OCI-LY7 (cell line): ENCODE results near the gene IMP4. TPM values are rescaled to one million over a fixed set of nuclear protein-coding genes. Genes with fewer than 3 reads are reported as not detected.

Experiments
- BruUV-seq: library from RNA; stranded (reverse); fragments of 400-500 nt; replicated peaks from 2 replicates; lab custom pipeline; 2021; lab: Mats Ljungman, UMichigan
- CTCF ChIA-PET: fragments of 300-600 bp; sonication (Branson Sonifier 250); formaldehyde crosslinking; loops from one replicate; lab custom pipeline; 2022; ENCODE audit warnings: antibody characterized with exemption; ENCODE audit not compliant: unreplicated experiment; lab: Charles Lee
- POLR2A ChIA-PET: fragments of 300-600 bp; sonication (Branson Sonifier 250); formaldehyde crosslinking; loops from one replicate; lab custom pipeline; 2022; ENCODE audit warnings: antibody characterized with exemption; lab: Charles Lee
- DNase-seq: peaks from one replicate; pipeline ENCODE4 v3.0.0-alpha.2; 2015; ENCODE audit warnings: low spot score
- H2AFZ ChIP-seq: fragments of 200-600 bp; sonication (generic), shearing (Covaris generic); 2 replicates; pipeline ENCODE4 v1.6.1; 2014; ENCODE audit warnings: mild to moderate bottlenecking, antibody characterized with exemption, low read length, moderate library complexity
- H3K27ac ChIP-seq: fragments of 200-600 bp; sonication (generic); 2 replicates; pipeline ENCODE4 v1.5.1; 2014; ENCODE audit warnings: mixed run types, low read depth, mild to moderate bottlenecking, moderate library complexity, low read length, inconsistent platforms; ENCODE audit not compliant: poor library complexity, severe bottlenecking
- H3K36me3 ChIP-seq: fragments of 200-600 bp; sonication (generic); 2 replicates; pipeline ENCODE4 v1.6.1; 2014; ENCODE audit warnings: mild to moderate bottlenecking, antibody characterized with exemption, low read length, moderate library complexity, mixed read lengths; ENCODE audit not compliant: insufficient read depth
- H3K4me1 ChIP-seq: fragments of 200-600 bp; sonication (generic); 2 replicates; pipeline ENCODE4 v1.5.1; 2014; ENCODE audit warnings: mild to moderate bottlenecking, low read length; ENCODE audit not compliant: insufficient read depth, poor library complexity, severe bottlenecking
- H3K4me2 ChIP-seq: fragments of 200-600 bp; sonication (generic); 2 replicates; pipeline ENCODE4 v1.6.1; 2014; ENCODE audit warnings: mild to moderate bottlenecking, low read length
- H3K4me3 ChIP-seq: fragments of 200-600 bp; sonication (generic); 2 replicates; pipeline ENCODE4 v1.5.1; 2014; ENCODE audit warnings: mild to moderate bottlenecking, low read depth, low read length; ENCODE audit not compliant: poor library complexity, severe bottlenecking
- H3K79me2 ChIP-seq: fragments of 200-600 bp; sonication (generic); 2 replicates; pipeline ENCODE4 v1.6.1; 2016; ENCODE audit warnings: low read depth, mild to moderate bottlenecking, low read length, moderate library complexity, mixed read lengths; ENCODE audit not compliant: insufficient read depth
- H3K9me2 ChIP-seq: fragments of 200-600 bp; sonication (generic); 2 replicates; pipeline ENCODE4 v1.6.1; 2016; ENCODE audit warnings: mild to moderate bottlenecking, low read length, mixed read lengths; ENCODE audit not compliant: insufficient read depth
- H3K9me3 ChIP-seq: fragments of 200-600 bp; sonication (generic); 2 replicates; pipeline ENCODE4 v1.6.1; 2014; ENCODE audit warnings: mild to moderate bottlenecking, mixed run types, low read length, mixed read lengths
- H4K20me1 ChIP-seq: fragments of 200-600 bp; sonication (generic); 2 replicates; pipeline ENCODE4 v1.6.1; 2014; ENCODE audit warnings: mild to moderate bottlenecking, antibody characterized with exemption, low read length, moderate library complexity, mixed read lengths; ENCODE audit not compliant: insufficient read depth
- EZH2phosphoT487 ChIP-seq: fragments of 200-600 bp; sonication (generic); IDR thresholded peaks from 2 replicates; pipeline ENCODE4 v1.6.1; 2018; ENCODE audit warnings: low read depth, borderline replicate concordance, mild to moderate bottlenecking, mixed run types, antibody characterized with exemption, low read length, moderate library complexity, mixed read lengths
- intact Hi-C: fragments of 100-400 bp; cut with micrococcal nuclease; formaldehyde crosslinking; loops from one replicate; pipeline ENCODE4 v1.10.0; 2022; ENCODE audit not compliant: unreplicated experiment
- small RNA-seq: library from RNA; depleted of rRNA; stranded (forward); fragments of <200 nt; gene quantifications from one replicate; pipeline ENCODE3, GENCODE V24; 2014
- total RNA-seq, 2 experiments: library from RNA; depleted of rRNA in 1 of 2; stranded (reverse); fragments of >200 nt in 1 of 2; shearing (Covaris generic) in 1 of 2; gene quantifications; 2 replicates each; pipeline ENCODE4 v1.2.3, GENCODE V29; 2014 to 2022
- TF ChIP-seq, protein P1 (sequence below): fragments of 200-600 bp; sonication (generic); conservative IDR thresholded peaks from 2 replicates; pipeline ENCODE4 v1.5.1; 2014; ENCODE audit warnings: mild to moderate bottlenecking, antibody characterized with exemption, low read length, moderate library complexity, mixed read lengths

The IMP4 gene
- total RNA-seq, 2 experiments from 2014 or later, result 266 to 314 TPM

- H2AFZ ChIP-seq, result no peak overlapping the region
- peak; percentile 3 for DNase-seq
- ChIA-PET POLR2A (interaction anchor here (1.9 kb wide), 1 partner anchor 17 kb away, joined by 9 read pairs; no protein-coding TSS in a partner anchor), CTCF (no interaction called here)
- H3K4me2 ChIP-seq, result no peak overlapping the region
- TF ChIP-seq EZH2phosphoT487, result no peak
- TF ChIP-seq, protein P1, sequence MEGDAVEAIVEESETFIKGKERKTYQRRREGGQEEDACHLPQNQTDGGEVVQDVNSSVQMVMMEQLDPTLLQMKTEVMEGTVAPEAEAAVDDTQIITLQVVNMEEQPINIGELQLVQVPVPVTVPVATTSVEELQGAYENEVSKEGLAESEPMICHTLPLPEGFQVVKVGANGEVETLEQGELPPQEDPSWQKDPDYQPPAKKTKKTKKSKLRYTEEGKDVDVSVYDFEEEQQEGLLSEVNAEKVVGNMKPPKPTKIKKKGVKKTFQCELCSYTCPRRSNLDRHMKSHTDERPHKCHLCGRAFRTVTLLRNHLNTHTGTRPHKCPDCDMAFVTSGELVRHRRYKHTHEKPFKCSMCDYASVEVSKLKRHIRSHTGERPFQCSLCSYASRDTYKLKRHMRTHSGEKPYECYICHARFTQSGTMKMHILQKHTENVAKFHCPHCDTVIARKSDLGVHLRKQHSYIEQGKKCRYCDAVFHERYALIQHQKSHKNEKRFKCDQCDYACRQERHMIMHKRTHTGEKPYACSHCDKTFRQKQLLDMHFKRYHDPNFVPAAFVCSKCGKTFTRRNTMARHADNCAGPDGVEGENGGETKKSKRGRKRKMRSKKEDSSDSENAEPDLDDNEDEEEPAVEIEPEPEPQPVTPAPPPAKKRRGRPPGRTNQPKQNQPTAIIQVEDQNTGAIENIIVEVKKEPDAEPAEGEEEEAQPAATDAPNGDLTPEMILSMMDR, result no peak
- H3K4me1 ChIP-seq, result peaks cover 52% of the 10 kb centered on the region
- intact Hi-C loops, result no loop called here
- H3K79me2 ChIP-seq, result no peaks in the 10 kb centered on the region
- no peaks in the 10 kb centered on the region for H4K20me1 ChIP-seq
- H3K9me2 ChIP-seq, result no peaks in the 10 kb centered on the region
- no peak overlapping the region for H3K4me3 ChIP-seq
- no peaks in the 10 kb centered on the region for H3K9me3 ChIP-seq
- no peaks in the 10 kb centered on the region for H3K36me3 ChIP-seq
- H3K27ac ChIP-seq, result no peak overlapping the region
- BruUV-seq, result no TSS peak
These were observed 50.7 kb downstream of the IMP4 start for GRCh38 chr2:130393318-130393910.

Small RNA genes lying within 50 kb of the gene (small RNA-seq; reads per million reads assigned to genes)
- gene AC132479.1, result not detected

Other genes starting within 250 kb of the IMP4 start
- gene POTEF, start 213.7 kb upstream of the IMP4 start, total RNA-seq (2014; rRNA removed; shearing (Covaris generic)), result not detected in 2 replicates
- not detected in 2 replicates for gene POTEF, start 213.7 kb upstream of the IMP4 start, total RNA-seq (2022)
- 2.4 and 2.6 TPM in 2 replicates for gene CCDC74B, start 197.8 kb upstream of the IMP4 start, total RNA-seq (2014; rRNA removed; shearing (Covaris generic))
- 2.6 and 4.2 TPM in 2 replicates for gene CCDC74B, start 197.8 kb upstream of the IMP4 start, total RNA-seq (2022)
- 52.0 and 61.9 TPM in 2 replicates for gene SMPD4, start 161.3 kb upstream of the IMP4 start, total RNA-seq (2014; rRNA removed; shearing (Covaris generic))
- 93.8 and 95.1 TPM in 2 replicates for gene SMPD4, start 161.3 kb upstream of the IMP4 start, total RNA-seq (2022)
- 591 and 617 TPM in 2 replicates for gene MZT2B, start 160.6 kb upstream of the IMP4 start, total RNA-seq (2014; rRNA removed; shearing (Covaris generic))
- gene MZT2B, start 160.6 kb upstream of the IMP4 start, total RNA-seq (2022), result 474 and 494 TPM in 2 replicates
- gene TUBA3E, start 144.5 kb upstream of the IMP4 start, total RNA-seq (2014; rRNA removed; shearing (Covaris generic)), result not detected in 2 replicates
- gene TUBA3E, start 144.5 kb upstream of the IMP4 start, total RNA-seq (2022), result not detected in 2 replicates
- 96.6 and 107 TPM in 2 replicates for gene PTPN18, start 13.2 kb downstream of the IMP4 start, total RNA-seq (2014; rRNA removed; shearing (Covaris generic))
- 309 and 363 TPM in 2 replicates for gene PTPN18, start 13.2 kb downstream of the IMP4 start, total RNA-seq (2022)
- 0.06 TPM in 1 of 2 replicates, not detected in the other for gene POTEI, start 166.4 kb downstream of the IMP4 start, total RNA-seq (2014; rRNA removed; shearing (Covaris generic))
- gene POTEI, start 166.4 kb downstream of the IMP4 start, total RNA-seq (2022), result 0.26 and 0.44 TPM in 2 replicates
- not detected in 2 replicates for gene CFC1B, start 178.3 kb downstream of the IMP4 start, total RNA-seq (2014; rRNA removed; shearing (Covaris generic))
- gene CFC1B, start 178.3 kb downstream of the IMP4 start, total RNA-seq (2022), result not detected in 2 replicates